H9 (cell line): ENCODE data around the gene TRPM3. TPM values are rescaled to one million over a fixed set of nuclear protein-coding genes. Genes with fewer than 3 reads are reported as not detected.

ENCODE experiments used
- DNase-seq: peaks from one replicate; pipeline ENCODE4 v3.0.0-alpha.2; 2017
- H2AFZ ChIP-seq: one replicate; pipeline ENCODE4 v1.6.1; 2013; ENCODE audit warnings: mild to moderate bottlenecking, low read length, control low read depth, moderate library complexity
- H2AK5ac ChIP-seq: 2 replicates; pipeline ENCODE4 v1.6.1; 2013; ENCODE audit warnings: low read length, control low read depth, mixed read lengths; ENCODE audit not compliant: insufficient read length
- H2BK120ac ChIP-seq: one replicate; pipeline ENCODE4 v1.6.1; 2013; ENCODE audit warnings: low read depth, mild to moderate bottlenecking, low read length, control low read depth, inconsistent platforms; ENCODE audit not compliant: poor library complexity, severe bottlenecking
- H2BK12ac ChIP-seq: 2 replicates; pipeline ENCODE4 v1.6.1; 2013; ENCODE audit warnings: low read length, control low read depth, mixed read lengths, low read depth; ENCODE audit not compliant: insufficient read length
- H2BK15ac ChIP-seq: 2 replicates; pipeline ENCODE4 v1.6.1; 2013; ENCODE audit warnings: low read depth, low read length, control low read depth
- H2BK20ac ChIP-seq: one replicate; pipeline ENCODE4 v1.6.1; 2013; ENCODE audit warnings: low read depth, mild to moderate bottlenecking, low read length, control low read depth, inconsistent platforms; ENCODE audit not compliant: poor library complexity, severe bottlenecking
- H2BK5ac ChIP-seq: 2 replicates; pipeline ENCODE4 v1.6.1; 2013; ENCODE audit warnings: low read length, control low read depth, mixed read lengths; ENCODE audit not compliant: insufficient read length
- H3K14ac ChIP-seq: 2 replicates; pipeline ENCODE4 v1.6.1; 2013; ENCODE audit warnings: low read length, control low read depth; ENCODE audit not compliant: insufficient read depth
- H3K18ac ChIP-seq: 2 replicates; pipeline ENCODE4 v1.6.1; 2013; ENCODE audit warnings: low read depth, mild to moderate bottlenecking, mixed read lengths, low read length, control low read depth; ENCODE audit not compliant: insufficient read length
- H3K23ac ChIP-seq: 2 replicates; pipeline ENCODE4 v1.6.1; 2013; ENCODE audit warnings: low read length, control low read depth, mixed read lengths, low read depth; ENCODE audit not compliant: insufficient read length
- H3K23me2 ChIP-seq: 2 replicates; pipeline ENCODE4 v1.6.1; 2013; ENCODE audit warnings: low read depth, mild to moderate bottlenecking, mixed read lengths, low read length, control low read depth; ENCODE audit not compliant: insufficient read length, poor library complexity, severe bottlenecking
- H3K27ac ChIP-seq: 2 replicates; pipeline ENCODE4 v1.5.1; 2013; ENCODE audit warnings: low read length, control low read depth, mixed read lengths, low read depth; ENCODE audit not compliant: insufficient read length
- H3K27me3 ChIP-seq: 2 replicates; pipeline ENCODE4 v1.6.1; 2013; ENCODE audit warnings: low read length, control low read depth, inconsistent platforms; ENCODE audit not compliant: insufficient read depth
- H3K4ac ChIP-seq: 2 replicates; pipeline ENCODE4 v1.6.1; 2013; ENCODE audit warnings: low read depth, mild to moderate bottlenecking, control low read depth, inconsistent platforms, low read length, moderate library complexity
- H3K4me1 ChIP-seq: 2 replicates; pipeline ENCODE4 v1.6.1; 2013; ENCODE audit warnings: low read length, control low read depth, inconsistent platforms; ENCODE audit not compliant: insufficient read depth
- H3K4me2 ChIP-seq: 2 replicates; pipeline ENCODE4 v1.6.1; 2013; ENCODE audit warnings: low read length, control low read depth, mixed read lengths; ENCODE audit not compliant: insufficient read length, insufficient read depth
- H3K56ac ChIP-seq: 2 replicates; pipeline ENCODE4 v1.6.1; 2013; ENCODE audit warnings: low read depth, mild to moderate bottlenecking, mixed read lengths, low read length, control low read depth; ENCODE audit not compliant: insufficient read length
- H3K79me1 ChIP-seq: 2 replicates; pipeline ENCODE4 v1.6.1; 2013; ENCODE audit warnings: low read depth, mild to moderate bottlenecking, moderate library complexity, low read length, control low read depth, inconsistent platforms; ENCODE audit not compliant: insufficient read depth, poor library complexity, severe bottlenecking
- H3K79me2 ChIP-seq: 2 replicates; pipeline ENCODE4 v1.6.1; 2013; ENCODE audit warnings: low read length, control low read depth, inconsistent platforms; ENCODE audit not compliant: insufficient read depth
- H3K9ac ChIP-seq: 2 replicates; pipeline ENCODE4 v1.6.1; 2013; ENCODE audit warnings: low read length, control low read depth, mixed read lengths; ENCODE audit not compliant: insufficient read length; ENCODE audit errors: extremely low read depth
- H3K9me3 ChIP-seq: one replicate; pipeline ENCODE4 v1.6.1; 2013; ENCODE audit warnings: low read depth, low read length, inconsistent platforms; ENCODE audit not compliant: control insufficient read depth
- H3T11ph ChIP-seq: one replicate; pipeline ENCODE4 v1.6.1; 2013; ENCODE audit warnings: mild to moderate bottlenecking, low read length, control low read depth, inconsistent platforms
- H4K20me1 ChIP-seq: one replicate; pipeline ENCODE4 v1.6.1; 2013; ENCODE audit not compliant: control insufficient read depth, insufficient read length, insufficient read depth
- H4K5ac ChIP-seq: 2 replicates; pipeline ENCODE4 v1.6.1; 2013; ENCODE audit warnings: low read depth, mild to moderate bottlenecking, mixed read lengths, low read length, control low read depth; ENCODE audit not compliant: insufficient read length
- H4K8ac ChIP-seq: replicated peaks from 2 replicates; pipeline ENCODE4 v1.6.1; 2013; ENCODE audit warnings: low read length, control low read depth, mixed read lengths, low read depth; ENCODE audit not compliant: insufficient read length
- H4K91ac ChIP-seq: 2 replicates; pipeline ENCODE4 v1.6.1; 2013; ENCODE audit warnings: low read depth, mild to moderate bottlenecking, moderate library complexity, mixed read lengths, low read length, control low read depth; ENCODE audit not compliant: insufficient read length
- H3K27ac Mint-ChIP-seq, 3 experiments: 2 replicates in 2 of 3; 3 replicates in 1 of 3; pipeline ENCODE4 v1.8.0; 2020 to 2021; ENCODE audit warnings: mixed read lengths in 3 of 3, mild to moderate bottlenecking in 1 of 3, moderate library complexity in 1 of 3
- H3K27me3 Mint-ChIP-seq: 2 replicates; pipeline ENCODE4 v1.8.0; 2021; ENCODE audit warnings: low read depth, mild to moderate bottlenecking, moderate library complexity, mixed read lengths
- H3K36me3 Mint-ChIP-seq, 3 experiments: 2 replicates in 2 of 3; 3 replicates in 1 of 3; pipeline ENCODE4 v1.8.0; 2020 to 2021; ENCODE audit warnings: low read depth in 3 of 3, mixed read lengths in 3 of 3; ENCODE audit not compliant: insufficient read depth in 1 of 3
- H3K4me1 Mint-ChIP-seq, 2 experiments: 2 replicates each; pipeline ENCODE4 v1.8.0; 2020; ENCODE audit warnings: mixed read lengths in 2 of 2
- H3K4me3 Mint-ChIP-seq, 2 experiments: 2 replicates in 1 of 2; 3 replicates in 1 of 2; pipeline ENCODE4 v1.8.0; 2020 to 2021; ENCODE audit warnings: mild to moderate bottlenecking in 2 of 2, mixed read lengths in 2 of 2, moderate library complexity in 1 of 2
- H3K9me3 Mint-ChIP-seq, 2 experiments: 2 replicates in 1 of 2; 3 replicates in 1 of 2; pipeline ENCODE4 v1.8.0; 2020; ENCODE audit warnings: mild to moderate bottlenecking in 2 of 2, mixed read lengths in 2 of 2, moderate library complexity in 1 of 2
- CTCF ChIP-seq: fragments of 200-600 bp; sonication (generic); conservative IDR thresholded peaks from 3 replicates; pipeline ENCODE4 v1.8.0; 2021; ENCODE audit warnings: antibody characterized with exemption, mild to moderate bottlenecking
- total RNA-seq: library from RNA; stranded (reverse); gene quantifications from 2 replicates; pipeline ENCODE4 v1.2.1, GENCODE V29; 2021

The TRPM3 gene
- total RNA-seq, 1 experiment from 2014 or later, result 10.3 TPM

GRCh38 chr9:70597886-70598285 is 523.5 kb downstream of the TRPM3 start:
- no peak overlapping the region for H4K91ac ChIP-seq
- Mint-ChIP-seq H3K27me3 (no peaks in the 10 kb centered on the region), H3K4me1 (peaks cover 15 to 17% of the 10 kb centered on the region in 2 experiments), H3K27ac (no peak overlapping the region), H3K36me3 (no peaks in the 10 kb centered on the region), H3K9me3 (no peaks in the 10 kb centered on the region), H3K4me3 (no peak overlapping the region)
- H3K14ac ChIP-seq, result no peak overlapping the region
- H4K8ac ChIP-seq, result no peak overlapping the region
- no peak overlapping the region for H3K9ac ChIP-seq
- H2BK20ac ChIP-seq, result no peak overlapping the region
- no peak overlapping the region for H3T11ph ChIP-seq
- no peak overlapping the region for H3K56ac ChIP-seq
- H2BK5ac ChIP-seq, result no peak overlapping the region
- H2BK120ac ChIP-seq, result no peak overlapping the region
- H2AK5ac ChIP-seq, result no peak overlapping the region
- no peaks in the 10 kb centered on the region for H3K27me3 ChIP-seq
- H2BK12ac ChIP-seq, result no peak overlapping the region
- no peak overlapping the region for H3K4me2 ChIP-seq
- H3K4ac ChIP-seq, result no peak overlapping the region
- H4K5ac ChIP-seq, result no peak overlapping the region
- H3K4me1 ChIP-seq, result no peaks in the 10 kb centered on the region
- H3K27ac ChIP-seq, result no peak overlapping the region
- H3K23ac ChIP-seq, result no peak overlapping the region
- no peaks in the 10 kb centered on the region for H3K9me3 ChIP-seq
- no peak overlapping the region for H3K18ac ChIP-seq
- no peak for DNase-seq
- no peaks in the 10 kb centered on the region for H4K20me1 ChIP-seq
- no peaks in the 10 kb centered on the region for H3K23me2 ChIP-seq
- H2BK15ac ChIP-seq, result no peak overlapping the region
- TF ChIP-seq CTCF, result no peak
- H3K79me1 ChIP-seq, result no peaks in the 10 kb centered on the region
- H3K79me2 ChIP-seq, result no peaks in the 10 kb centered on the region
- H2AFZ ChIP-seq, result no peak overlapping the region
